GM18502 (cell line): ENCODE measurements around the gene PCYOX1L.

ENCODE experiments used
- ATAC-seq: cut with Tn5 transposase; IDR thresholded peaks from one replicate; pipeline ENCODE4 v1.9.1; 2021; ENCODE audit warnings: mild to moderate bottlenecking; ENCODE audit not compliant: unreplicated experiment, poor library complexity

The PCYOX1L gene

DNA sequence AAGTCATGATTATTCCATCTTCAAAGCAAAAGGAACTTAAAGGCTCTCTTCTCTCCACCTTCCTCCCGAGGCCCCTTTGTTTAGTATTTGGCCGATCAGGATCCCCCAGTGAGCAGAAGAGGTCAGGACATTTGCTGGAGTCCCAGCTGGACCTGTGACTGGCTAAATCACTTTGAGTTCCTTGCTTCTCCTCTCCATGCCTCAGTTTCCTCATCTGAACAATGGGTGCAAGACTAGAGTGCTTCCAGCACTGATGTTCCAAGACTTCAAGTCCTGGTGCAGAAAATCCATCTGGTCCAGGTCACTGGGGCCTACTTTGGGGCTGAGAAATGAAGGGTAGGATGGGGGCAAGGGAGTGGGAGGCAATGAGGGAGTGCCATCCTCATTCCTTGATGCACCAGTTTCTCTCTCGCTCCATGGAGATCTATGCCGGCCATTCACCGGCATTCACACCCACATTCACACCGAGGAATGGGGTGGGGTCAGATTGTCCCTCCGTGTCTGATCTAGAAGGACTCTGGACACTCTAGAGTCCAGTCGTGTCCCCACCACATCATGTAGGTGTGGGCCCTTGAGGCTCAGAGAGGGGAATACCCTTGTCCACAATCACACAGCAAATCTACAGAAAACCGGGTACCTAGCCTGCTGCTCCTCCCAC, 60.0 kb downstream of the PCYOX1L start:
- ATAC-seq, result no peak

DNA sequence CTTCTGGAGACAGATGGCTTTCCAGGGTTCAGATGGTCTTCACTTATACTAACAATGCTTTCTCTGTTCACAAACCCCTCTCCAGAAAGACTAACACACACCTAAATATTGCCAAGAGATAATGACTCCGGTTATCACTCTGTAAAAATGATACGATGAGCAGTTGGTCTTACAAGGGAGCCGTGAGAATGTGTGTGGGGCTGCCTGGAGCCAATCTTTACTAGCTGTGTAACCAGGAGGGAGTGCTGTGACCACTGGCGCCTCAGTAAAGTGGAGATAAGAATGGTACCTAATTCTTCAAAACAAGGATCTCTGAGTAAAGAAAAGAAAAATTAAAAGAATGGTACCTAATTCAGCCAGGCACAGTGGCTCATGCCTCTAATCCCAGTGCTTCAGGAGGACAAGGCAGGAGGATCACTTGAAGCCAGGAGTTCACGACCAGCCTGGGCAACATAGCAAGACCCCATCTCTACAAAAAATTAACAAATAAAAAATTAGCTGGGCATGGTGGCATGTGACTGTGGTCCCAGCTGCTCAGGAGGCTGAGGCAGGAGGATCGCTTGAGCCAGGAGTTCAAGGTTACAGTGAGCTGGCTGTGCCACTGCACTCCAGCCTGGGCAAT, 61.2 kb downstream of the PCYOX1L start:
- ATAC-seq, result no peak
